ENCODE measurements around the gene DTNB.

Gene DTNB

DNA sequence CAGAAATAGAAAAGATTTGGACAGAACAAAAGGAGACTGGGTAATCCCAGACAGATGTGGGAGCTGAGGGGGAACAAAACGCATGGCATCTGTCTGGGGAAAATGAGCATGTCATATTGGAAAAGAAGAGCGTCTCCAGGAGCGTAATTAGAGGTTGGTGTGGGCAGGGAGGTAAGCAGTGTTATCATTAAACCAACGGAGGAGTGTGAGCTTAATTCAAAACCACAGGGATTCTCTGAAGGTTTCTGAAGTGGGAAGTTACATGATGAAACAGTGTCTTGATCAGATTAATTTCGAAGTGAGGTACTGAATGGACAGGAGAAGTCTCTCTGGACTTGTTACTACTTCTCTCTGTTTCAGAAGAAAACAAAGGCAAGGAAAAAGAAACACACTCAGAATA lies 53.3 kb downstream of the DTNB start:
- no peak for DNase-seq (ENCODE audit: low read depth in 2 of 2)
- no peak overlapping the region for H3K4me3 ChIP-seq (replicated peaks in 1 of 2; ENCODE audit: low read depth in 2 of 2, low read length in 2 of 2)
- TF ChIP-seq, protein P1, sequence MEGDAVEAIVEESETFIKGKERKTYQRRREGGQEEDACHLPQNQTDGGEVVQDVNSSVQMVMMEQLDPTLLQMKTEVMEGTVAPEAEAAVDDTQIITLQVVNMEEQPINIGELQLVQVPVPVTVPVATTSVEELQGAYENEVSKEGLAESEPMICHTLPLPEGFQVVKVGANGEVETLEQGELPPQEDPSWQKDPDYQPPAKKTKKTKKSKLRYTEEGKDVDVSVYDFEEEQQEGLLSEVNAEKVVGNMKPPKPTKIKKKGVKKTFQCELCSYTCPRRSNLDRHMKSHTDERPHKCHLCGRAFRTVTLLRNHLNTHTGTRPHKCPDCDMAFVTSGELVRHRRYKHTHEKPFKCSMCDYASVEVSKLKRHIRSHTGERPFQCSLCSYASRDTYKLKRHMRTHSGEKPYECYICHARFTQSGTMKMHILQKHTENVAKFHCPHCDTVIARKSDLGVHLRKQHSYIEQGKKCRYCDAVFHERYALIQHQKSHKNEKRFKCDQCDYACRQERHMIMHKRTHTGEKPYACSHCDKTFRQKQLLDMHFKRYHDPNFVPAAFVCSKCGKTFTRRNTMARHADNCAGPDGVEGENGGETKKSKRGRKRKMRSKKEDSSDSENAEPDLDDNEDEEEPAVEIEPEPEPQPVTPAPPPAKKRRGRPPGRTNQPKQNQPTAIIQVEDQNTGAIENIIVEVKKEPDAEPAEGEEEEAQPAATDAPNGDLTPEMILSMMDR (IDR thresholded peaks at IDR 0.05; ENCODE audit: low read depth, low read length) = no peak

GRCh38 chr2:25619185-25619584 lies 54.2 kb downstream of the DTNB start:
- no peak overlapping the region for H3K4me3 ChIP-seq (replicated peaks in 1 of 2; ENCODE audit: low read depth in 2 of 2, low read length in 2 of 2)
- TF ChIP-seq, protein P1 (IDR thresholded peaks at IDR 0.05; ENCODE audit: low read depth, low read length) = no peak
- no peak for DNase-seq (ENCODE audit: low read depth in 2 of 2)

DNA sequence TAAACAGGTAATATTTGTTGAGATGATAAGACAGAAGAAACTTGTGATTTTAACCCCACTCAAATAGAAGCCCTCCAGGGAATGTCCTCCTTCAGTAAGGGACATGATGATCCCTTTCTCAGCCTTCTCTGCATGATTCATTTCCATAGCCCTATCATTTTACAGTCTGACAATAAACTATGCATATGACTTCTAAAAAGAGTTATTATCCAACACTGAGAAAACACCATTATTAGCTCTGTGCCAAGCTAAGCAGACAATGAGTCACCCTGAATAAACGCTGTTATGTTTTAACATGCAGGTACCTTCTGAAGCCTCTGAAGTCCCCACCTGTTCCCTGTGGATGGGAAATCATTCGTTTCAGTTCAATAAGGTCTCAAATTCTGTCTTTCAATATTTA lies 54.7 kb downstream of the DTNB start:
- peak; percentile 57 to 88 for DNase-seq (ENCODE audit: low read depth in 2 of 2)
- TF ChIP-seq, protein P1 (IDR thresholded peaks at IDR 0.05; ENCODE audit: low read depth, low read length) = no peak
- peak overlapping the region in 1 of 2 donors; percentile 19 for H3K4me3 ChIP-seq (replicated peaks in 1 of 2; ENCODE audit: low read depth in 2 of 2, low read length in 2 of 2)

GRCh38 chr2:25617948-25618646 lies 55.3 kb downstream of the DTNB start:
- TF ChIP-seq, protein P1 (IDR thresholded peaks at IDR 0.05; ENCODE audit: low read depth, low read length) = no peak
- peak overlapping the region in 1 of 2 donors; percentile 19 for H3K4me3 ChIP-seq (replicated peaks in 1 of 2; ENCODE audit: low read depth in 2 of 2, low read length in 2 of 2)
- DNase-seq (ENCODE audit: low read depth in 2 of 2) = peak; percentile 84 to 94

- H3K4me3 ChIP-seq (replicated peaks in 1 of 2; ENCODE audit: low read depth in 2 of 2, low read length in 2 of 2) = no peak overlapping the region
- no peak for DNase-seq (ENCODE audit: low read depth in 2 of 2)
Measured at GRCh38 chr2:25615920-25616319, 57.5 kb downstream of the DTNB start.

GRCh38 chr2:25615386-25615785 lies 58.0 kb downstream of the DTNB start:
- DNase-seq (ENCODE audit: low read depth in 2 of 2) = no peak
- H3K4me3 ChIP-seq (replicated peaks in 1 of 2; ENCODE audit: low read depth in 2 of 2, low read length in 2 of 2) = no peak overlapping the region
- TF ChIP-seq, protein P1 (IDR thresholded peaks at IDR 0.05; ENCODE audit: low read depth, low read length) = no peak

More at GRCh38 chr2:25615920-25616319, 57.5 kb downstream of the DTNB start:
- TF ChIP-seq, protein P1 (IDR thresholded peaks at IDR 0.05; ENCODE audit: low read depth, low read length) = no peak

GRCh38 chr2:25614711-25615110 lies 58.7 kb downstream of the DTNB start:
- TF ChIP-seq, protein P1 (IDR thresholded peaks at IDR 0.05; ENCODE audit: low read depth, low read length) = no peak
- DNase-seq (ENCODE audit: low read depth in 2 of 2) = peak in 1 of 2 donors; percentile 49
- H3K4me3 ChIP-seq (replicated peaks in 1 of 2; ENCODE audit: low read depth in 2 of 2, low read length in 2 of 2) = no peak overlapping the region

Data from cardiac fibroblast (primary cell).